Measurements from ENCODE around the gene PPARGC1A. TPM values are rescaled to one million over a fixed set of nuclear protein-coding genes. Genes with fewer than 3 reads are reported as not detected.

PPARGC1A gene, protein sequence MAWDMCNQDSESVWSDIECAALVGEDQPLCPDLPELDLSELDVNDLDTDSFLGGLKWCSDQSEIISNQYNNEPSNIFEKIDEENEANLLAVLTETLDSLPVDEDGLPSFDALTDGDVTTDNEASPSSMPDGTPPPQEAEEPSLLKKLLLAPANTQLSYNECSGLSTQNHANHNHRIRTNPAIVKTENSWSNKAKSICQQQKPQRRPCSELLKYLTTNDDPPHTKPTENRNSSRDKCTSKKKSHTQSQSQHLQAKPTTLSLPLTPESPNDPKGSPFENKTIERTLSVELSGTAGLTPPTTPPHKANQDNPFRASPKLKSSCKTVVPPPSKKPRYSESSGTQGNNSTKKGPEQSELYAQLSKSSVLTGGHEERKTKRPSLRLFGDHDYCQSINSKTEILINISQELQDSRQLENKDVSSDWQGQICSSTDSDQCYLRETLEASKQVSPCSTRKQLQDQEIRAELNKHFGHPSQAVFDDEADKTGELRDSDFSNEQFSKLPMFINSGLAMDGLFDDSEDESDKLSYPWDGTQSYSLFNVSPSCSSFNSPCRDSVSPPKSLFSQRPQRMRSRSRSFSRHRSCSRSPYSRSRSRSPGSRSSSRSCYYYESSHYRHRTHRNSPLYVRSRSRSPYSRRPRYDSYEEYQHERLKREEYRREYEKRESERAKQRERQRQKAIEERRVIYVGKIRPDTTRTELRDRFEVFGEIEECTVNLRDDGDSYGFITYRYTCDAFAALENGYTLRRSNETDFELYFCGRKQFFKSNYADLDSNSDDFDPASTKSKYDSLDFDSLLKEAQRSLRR
- polyA plus RNA-seq (2011; rRNA removed) (0.31 and 0.73 TPM in 2 replicates), polyA minus RNA-seq (2011; rRNA and poly(A)+ RNA removed) (1.1 and 2.0 TPM in 2 replicates)

DNA sequence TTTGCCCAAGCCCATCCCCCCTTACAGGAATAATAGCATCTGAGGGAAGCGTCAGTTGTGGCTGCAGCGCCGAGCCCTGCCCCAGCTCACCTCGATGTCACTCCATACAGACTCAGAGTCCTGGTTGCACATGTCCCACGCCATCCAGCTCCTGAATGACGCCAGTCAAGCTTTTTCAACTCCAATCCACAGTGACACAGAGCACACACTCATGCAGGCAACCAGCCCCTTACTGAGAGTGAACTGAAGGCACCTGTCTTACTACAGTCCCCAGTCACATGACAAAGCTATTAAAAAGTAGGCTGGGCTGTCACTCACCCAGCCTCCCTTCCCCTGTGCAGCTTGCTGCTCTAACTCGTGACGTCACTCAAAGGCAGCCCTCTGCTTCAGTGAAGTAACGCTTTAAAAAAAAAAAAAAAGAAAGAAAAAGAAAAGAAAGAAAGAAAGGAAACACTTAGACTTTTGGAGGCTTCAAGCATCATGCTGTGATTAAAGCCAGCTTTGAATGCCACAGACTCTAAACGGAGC is at the start of gene PPARGC1A:
Gene PPARGC1A (minus strand): TSS at position 234 of the 528 bp plus-strand sequence. CDS start 90 bp downstream, at position 144.
- peak within 1 kb of the TSS; percentile 32 for H3K27ac ChIP-seq (ENCODE audit: low read depth, low read length)

DNA sequence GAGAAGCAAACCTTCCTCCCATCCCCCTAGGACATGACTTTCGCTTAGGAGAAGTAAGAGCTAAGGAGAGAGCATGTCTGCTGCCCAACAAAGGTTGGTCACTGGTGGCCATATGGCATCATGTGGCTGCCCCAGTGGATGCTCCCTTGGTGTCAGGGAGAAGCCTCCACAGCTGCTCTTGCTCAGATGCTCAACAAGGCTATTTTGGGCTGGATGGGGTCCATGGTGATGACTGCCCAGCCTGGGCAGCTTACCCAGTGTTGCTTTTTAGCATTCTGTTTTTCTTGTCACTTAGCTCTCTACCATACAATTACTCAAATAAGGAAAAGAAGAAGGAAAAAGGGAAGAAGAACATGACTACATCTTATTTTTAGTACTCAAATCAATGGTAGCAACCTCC is 48.9 kb upstream of the PPARGC1A start:
- ChIA-PET POLR2A (no interaction called here), CTCF (no interaction called here)
- no peak for DNase-seq (ENCODE audit: low read depth, low spot score)

More for the DNA sequence above, at the start of gene PPARGC1A:
- Histone ChIP-seq H3K4me3 (ENCODE audit: low read depth, low read length) (peak within 1 kb of the TSS; percentile 61), H3K9me3 (ENCODE audit: control insufficient read depth, insufficient read depth, low read length) (no peaks in the 10 kb centered on the region), H3K27me3 (ENCODE audit: control insufficient read depth, insufficient read depth, low read length) (no peaks in the 10 kb centered on the region)
- ChIA-PET CTCF (interaction anchor here (0.6 to 2.3 kb wide), 15 partner anchors 12 to 720 kb away, joined by 3 to 10 read pairs (median 4); no protein-coding TSS in a partner anchor), POLR2A (interaction anchor here (0.6 to 1.1 kb wide), 4 partner anchors 34 to 1841 kb away, joined by 4 to 7 read pairs (median 6); no protein-coding TSS in a partner anchor)
- TF ChIP-seq, protein P1, sequence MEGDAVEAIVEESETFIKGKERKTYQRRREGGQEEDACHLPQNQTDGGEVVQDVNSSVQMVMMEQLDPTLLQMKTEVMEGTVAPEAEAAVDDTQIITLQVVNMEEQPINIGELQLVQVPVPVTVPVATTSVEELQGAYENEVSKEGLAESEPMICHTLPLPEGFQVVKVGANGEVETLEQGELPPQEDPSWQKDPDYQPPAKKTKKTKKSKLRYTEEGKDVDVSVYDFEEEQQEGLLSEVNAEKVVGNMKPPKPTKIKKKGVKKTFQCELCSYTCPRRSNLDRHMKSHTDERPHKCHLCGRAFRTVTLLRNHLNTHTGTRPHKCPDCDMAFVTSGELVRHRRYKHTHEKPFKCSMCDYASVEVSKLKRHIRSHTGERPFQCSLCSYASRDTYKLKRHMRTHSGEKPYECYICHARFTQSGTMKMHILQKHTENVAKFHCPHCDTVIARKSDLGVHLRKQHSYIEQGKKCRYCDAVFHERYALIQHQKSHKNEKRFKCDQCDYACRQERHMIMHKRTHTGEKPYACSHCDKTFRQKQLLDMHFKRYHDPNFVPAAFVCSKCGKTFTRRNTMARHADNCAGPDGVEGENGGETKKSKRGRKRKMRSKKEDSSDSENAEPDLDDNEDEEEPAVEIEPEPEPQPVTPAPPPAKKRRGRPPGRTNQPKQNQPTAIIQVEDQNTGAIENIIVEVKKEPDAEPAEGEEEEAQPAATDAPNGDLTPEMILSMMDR (IDR thresholded peaks at IDR 0.05; ENCODE audit: low read depth, low read length): no peak
- DNase-seq (ENCODE audit: low read depth, low spot score): no peak

DNA sequence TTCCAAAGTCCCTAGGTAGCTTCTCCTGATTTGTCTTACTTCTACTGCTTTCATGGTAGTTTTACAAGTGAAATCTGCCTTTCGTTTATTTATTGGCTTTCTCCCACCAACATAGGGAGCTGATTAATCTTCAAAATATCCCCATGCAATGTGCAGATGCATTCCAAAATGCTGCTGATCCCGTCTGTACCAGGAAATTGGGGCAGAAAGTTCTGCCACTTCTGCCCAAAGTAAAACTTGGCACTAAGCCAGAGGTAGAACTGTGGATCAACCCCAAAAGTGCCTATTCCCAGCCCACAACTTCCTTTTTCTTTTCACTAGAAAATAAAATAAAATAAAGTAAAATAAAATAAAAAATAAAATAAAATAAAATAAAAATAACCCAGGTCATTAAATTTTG is 47.3 kb upstream of the PPARGC1A start:
- H3K27me3 ChIP-seq (ENCODE audit: control insufficient read depth, insufficient read depth, low read length): no peaks in the 10 kb centered on the region
- CTCF ChIA-PET: no interaction called here

More for the DNA sequence above, 48.9 kb upstream of the PPARGC1A start:
- TF ChIP-seq, protein P1 (IDR thresholded peaks at IDR 0.05; ENCODE audit: low read depth, low read length): no peak
- H3K4me3 ChIP-seq (ENCODE audit: low read depth, low read length): no peak overlapping the region
- no peaks in the 10 kb centered on the region for H3K9me3 ChIP-seq (ENCODE audit: control insufficient read depth, insufficient read depth, low read length)
- no peak overlapping the region for H3K27ac ChIP-seq (ENCODE audit: low read depth, low read length)
- H3K27me3 ChIP-seq (ENCODE audit: control insufficient read depth, insufficient read depth, low read length): no peaks in the 10 kb centered on the region

DNA sequence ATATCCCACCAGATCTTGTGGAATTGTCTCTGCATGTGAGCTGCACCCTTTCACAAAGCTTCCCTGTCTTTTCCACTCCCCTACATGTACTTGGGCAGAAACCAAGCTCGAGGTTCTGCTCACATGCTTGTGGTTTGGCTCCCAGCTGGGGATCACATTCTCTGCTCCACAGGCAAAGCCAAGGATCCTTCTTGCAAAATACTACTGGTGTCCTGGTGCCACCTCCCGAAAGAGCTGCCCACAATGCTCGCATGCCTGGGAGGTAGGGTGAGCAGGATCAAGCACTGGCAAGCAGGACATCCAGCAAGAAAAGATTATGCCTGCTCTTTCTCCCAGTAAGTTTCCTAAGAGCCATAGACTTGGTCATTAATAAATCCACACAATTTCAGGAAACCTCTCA is 45.1 kb upstream of the PPARGC1A start:
- TF ChIP-seq, protein P1 (IDR thresholded peaks at IDR 0.05; ENCODE audit: low read depth, low read length): no peak
- DNase-seq (ENCODE audit: low read depth, low spot score): peak; percentile 73
- POLR2A ChIA-PET: no interaction called here
- CTCF ChIA-PET: no interaction called here
- no peaks in the 10 kb centered on the region for H3K27me3 ChIP-seq (ENCODE audit: control insufficient read depth, insufficient read depth, low read length)
- no peak overlapping the region for H3K4me3 ChIP-seq (ENCODE audit: low read depth, low read length)
- H3K9me3 ChIP-seq (ENCODE audit: control insufficient read depth, insufficient read depth, low read length): no peaks in the 10 kb centered on the region
- peak overlapping the region; percentile 33 for H3K27ac ChIP-seq (ENCODE audit: low read depth, low read length)

More for the DNA sequence above, 47.3 kb upstream of the PPARGC1A start:
- Histone ChIP-seq H3K9me3 (ENCODE audit: control insufficient read depth, insufficient read depth, low read length) (no peaks in the 10 kb centered on the region), H3K27ac (ENCODE audit: low read depth, low read length) (no peak overlapping the region), H3K4me3 (ENCODE audit: low read depth, low read length) (no peak overlapping the region)
- DNase-seq (ENCODE audit: low read depth, low spot score): peak; percentile 15
- TF ChIP-seq, protein P1 (IDR thresholded peaks at IDR 0.05; ENCODE audit: low read depth, low read length): no peak
- POLR2A ChIA-PET: no interaction called here
